NCI-H1694 (cell line): ENCODE results near the gene SMYD2.

Experiments
- DNase-seq: peaks from one replicate; lab custom pipeline; 2025; lab: John Stamatoyannopoulos, UW

Gene SMYD2

GRCh38 chr1:214361636-214362035 lies 80.7 kb downstream of the SMYD2 start:
- DNase-seq, result no peak

GRCh38 chr1:214362188-214362882 lies 81.4 kb downstream of the SMYD2 start:
- no peak for DNase-seq

GRCh38 chr1:214363386-214363785 lies 82.4 kb downstream of the SMYD2 start:
- no peak for DNase-seq

- DNase-seq, result no peak
Observed at GRCh38 chr1:214364386-214364785, 83.4 kb downstream of the SMYD2 start.

GRCh38 chr1:214364786-214365295 lies 83.9 kb downstream of the SMYD2 start:
- DNase-seq, result peak; percentile 82

- no peak for DNase-seq
Observed at GRCh38 chr1:214367841-214368240, 86.9 kb downstream of the SMYD2 start.

- DNase-seq, result no peak
Observed at GRCh38 chr1:214369364-214369763, 88.4 kb downstream of the SMYD2 start.

- DNase-seq, result no peak
Observed at GRCh38 chr1:214370615-214371014, 89.7 kb downstream of the SMYD2 start.

- no peak for DNase-seq
Observed at GRCh38 chr1:214372092-214372491, 91.1 kb downstream of the SMYD2 start.

- no peak for DNase-seq
Observed at GRCh38 chr1:214377485-214377884, 96.5 kb downstream of the SMYD2 start.

- DNase-seq, result no peak
Observed at GRCh38 chr1:214377886-214378285, 96.9 kb downstream of the SMYD2 start.

- DNase-seq, result no peak
Observed at GRCh38 chr1:214378492-214378891, 97.5 kb downstream of the SMYD2 start.

- DNase-seq, result no peak
Observed at GRCh38 chr1:214379236-214379970, 98.4 kb downstream of the SMYD2 start.

GRCh38 chr1:214380396-214380795 lies 99.4 kb downstream of the SMYD2 start:
- DNase-seq, result no peak

GRCh38 chr1:214380986-214381695 lies 100.2 kb downstream of the SMYD2 start:
- no peak for DNase-seq

GRCh38 chr1:214383381-214384372 lies 102.7 kb downstream of the SMYD2 start:
- no peak for DNase-seq

GRCh38 chr1:214384373-214385079 lies 103.6 kb downstream of the SMYD2 start:
- DNase-seq, result no peak

GRCh38 chr1:214385428-214385827 lies 104.5 kb downstream of the SMYD2 start:
- no peak for DNase-seq

- DNase-seq, result no peak
Observed at GRCh38 chr1:214386333-214386732, 105.4 kb downstream of the SMYD2 start.
